GM19239 (cell line): ENCODE measurements around the gene RAPGEFL1.
A peak's percentile ranks its signal among the peaks of the same experiment; 100 is the strongest.
"Not testable (repeated sequence)": the region's sequence is repeated elsewhere in the genome, so short reads cannot be mapped to it uniquely, and the experiment has no call there.

Experiments used
- DNase-seq: peaks from one replicate; pipeline ENCODE4 v3.0.0; 2011; ENCODE audit warnings: low spot score; ENCODE audit not compliant: insufficient read length
- FAIRE-seq: peaks from 2 replicates; lab custom pipeline; 2011; peaks lifted over from hg19 to GRCh38; lab: Jason Lieb, UNC

Gene RAPGEFL1, protein sequence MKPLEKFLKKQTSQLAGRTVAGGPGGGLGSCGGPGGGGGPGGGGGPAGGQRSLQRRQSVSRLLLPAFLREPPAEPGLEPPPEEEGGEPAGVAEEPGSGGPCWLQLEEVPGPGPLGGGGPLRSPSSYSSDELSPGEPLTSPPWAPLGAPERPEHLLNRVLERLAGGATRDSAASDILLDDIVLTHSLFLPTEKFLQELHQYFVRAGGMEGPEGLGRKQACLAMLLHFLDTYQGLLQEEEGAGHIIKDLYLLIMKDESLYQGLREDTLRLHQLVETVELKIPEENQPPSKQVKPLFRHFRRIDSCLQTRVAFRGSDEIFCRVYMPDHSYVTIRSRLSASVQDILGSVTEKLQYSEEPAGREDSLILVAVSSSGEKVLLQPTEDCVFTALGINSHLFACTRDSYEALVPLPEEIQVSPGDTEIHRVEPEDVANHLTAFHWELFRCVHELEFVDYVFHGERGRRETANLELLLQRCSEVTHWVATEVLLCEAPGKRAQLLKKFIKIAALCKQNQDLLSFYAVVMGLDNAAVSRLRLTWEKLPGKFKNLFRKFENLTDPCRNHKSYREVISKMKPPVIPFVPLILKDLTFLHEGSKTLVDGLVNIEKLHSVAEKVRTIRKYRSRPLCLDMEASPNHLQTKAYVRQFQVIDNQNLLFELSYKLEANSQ

GRCh38 chr17:40177275-40177874 lies at the start of gene RAPGEFL1:
Gene RAPGEFL1, plus strand, starts transcription at chr17:40177470. Its CDS starts 392 bp downstream, at chr17:40177862.
- FAIRE-seq = peak; percentile 18
- DNase-seq = peak; percentile 75

DNA sequence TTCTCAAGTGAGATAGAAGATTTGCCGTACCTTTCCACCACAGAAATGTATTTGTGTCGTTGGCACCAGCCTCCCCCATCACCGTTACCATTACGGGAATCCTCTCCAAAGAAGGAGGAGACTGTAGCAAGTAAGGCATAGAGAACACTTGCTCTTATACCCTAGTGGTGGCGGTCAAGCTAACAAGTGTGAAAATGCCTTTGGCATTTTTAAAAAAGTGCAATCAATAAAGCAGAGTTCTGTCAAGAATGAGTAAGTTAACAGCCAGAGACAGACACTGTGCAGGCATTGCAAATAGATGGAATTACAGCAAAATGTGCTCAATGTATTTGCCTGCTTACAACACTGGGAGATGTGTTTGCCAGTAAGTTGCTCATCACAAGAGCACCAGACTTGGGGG lies 47.8 kb upstream of the RAPGEFL1 start:
- DNase-seq (no peak), FAIRE-seq (no peak)

DNA sequence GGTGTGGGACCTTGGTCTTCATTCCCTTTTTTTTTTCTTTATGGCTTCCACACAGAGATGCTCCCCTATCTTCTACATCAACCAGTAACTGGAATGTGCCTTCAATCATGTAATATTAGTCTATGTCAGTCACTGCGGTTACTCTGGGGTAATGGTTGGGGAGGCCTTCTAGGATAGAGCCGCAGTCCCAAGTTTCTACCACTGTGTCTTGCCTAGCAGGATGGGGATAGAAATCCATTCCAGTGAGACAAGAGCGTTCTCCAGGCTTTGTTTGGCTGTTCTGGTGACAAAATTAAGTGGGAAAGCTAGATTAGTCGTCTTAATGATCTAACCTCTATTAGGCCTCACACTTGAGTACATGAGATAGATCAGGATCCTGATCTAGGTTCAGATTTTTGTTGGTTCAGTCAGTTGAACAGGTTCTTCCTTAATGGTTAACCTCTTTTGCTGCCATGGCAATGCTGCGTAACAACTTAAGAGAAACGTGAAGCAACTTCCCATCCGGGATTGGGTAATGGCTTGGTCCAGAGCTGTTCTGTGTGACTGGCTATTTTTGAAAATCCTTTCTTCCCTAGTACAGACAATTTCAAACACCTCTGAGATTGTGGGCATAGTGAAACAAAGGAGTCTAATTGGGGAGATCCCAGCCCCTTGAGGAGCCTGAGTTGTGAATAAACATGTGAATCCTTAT lies 46.8 kb upstream of the RAPGEFL1 start:
- DNase-seq (no peak), FAIRE-seq (no peak)

DNA sequence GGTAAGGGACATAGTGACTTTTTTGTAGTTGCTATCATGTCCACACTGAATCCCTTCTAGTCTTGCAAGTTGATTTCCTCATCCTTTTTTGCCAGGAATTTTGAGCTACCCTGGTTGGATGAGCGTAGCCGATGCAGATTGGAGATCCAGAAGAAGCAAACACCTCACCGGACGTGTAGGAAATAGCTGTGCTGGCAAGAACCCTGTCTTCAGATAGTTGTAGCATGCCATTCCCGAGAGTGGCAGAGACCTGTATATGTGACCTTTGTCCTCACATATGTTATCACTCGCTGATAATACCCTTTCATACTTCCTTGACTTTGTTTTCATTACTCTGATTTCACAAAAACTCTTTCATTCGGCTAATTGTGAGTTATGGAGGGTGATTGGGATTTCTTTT lies 43.1 kb upstream of the RAPGEFL1 start:
- FAIRE-seq (no peak), DNase-seq (no peak)

DNA sequence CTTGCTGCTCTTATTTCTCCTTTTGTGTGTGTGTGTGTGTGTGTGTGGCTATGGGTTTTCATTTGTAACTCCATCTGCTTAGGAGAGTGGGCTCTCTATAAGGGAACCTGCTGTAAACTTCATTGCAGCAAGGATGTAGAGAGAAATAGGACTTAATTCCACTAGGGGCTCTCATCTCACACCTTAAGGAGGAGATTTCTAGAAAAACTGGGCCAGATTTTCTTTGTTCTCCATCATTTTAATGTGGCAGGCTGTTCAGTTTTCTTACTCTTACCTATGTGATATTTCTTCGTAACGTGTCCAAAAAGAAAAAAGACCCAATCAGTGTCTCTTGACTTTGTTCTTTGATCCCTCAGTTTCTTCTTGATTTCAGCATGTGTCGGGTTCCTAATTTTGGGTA lies 41.5 kb upstream of the RAPGEFL1 start:
- no peak for FAIRE-seq

DNA sequence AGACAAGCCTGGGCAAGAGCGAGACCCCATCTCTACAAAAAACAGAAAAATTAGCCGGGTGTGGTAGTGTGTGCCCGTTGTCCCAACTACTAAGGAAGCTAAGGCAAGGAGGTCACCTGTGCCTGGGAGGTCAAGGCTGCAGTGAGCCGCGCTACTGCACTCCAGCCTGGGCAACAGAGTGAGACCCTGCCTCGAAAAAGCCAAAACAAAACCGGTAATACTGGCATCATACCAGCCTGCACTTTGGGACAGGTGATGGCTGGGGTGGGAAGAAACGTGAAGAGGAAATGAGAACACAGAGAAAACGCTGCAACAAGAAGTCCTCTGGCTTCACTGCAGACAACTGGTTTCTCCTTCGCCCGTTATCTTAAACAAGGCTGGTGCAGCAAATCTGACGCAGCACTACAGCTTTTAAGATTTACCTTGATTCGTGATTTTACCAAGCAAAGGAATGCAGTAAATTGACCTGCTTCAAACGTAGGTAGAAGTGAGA lies 37.7 kb upstream of the RAPGEFL1 start:
- FAIRE-seq (no peak), DNase-seq (no peak)

More for the DNA sequence above, 41.5 kb upstream of the RAPGEFL1 start:
- DNase-seq = no peak

- DNase-seq, FAIRE-seq: not testable (repeated sequence)
Observed at GRCh38 chr17:40143166-40143565, 34.1 kb upstream of the RAPGEFL1 start.

- DNase-seq = no peak
- no peak for FAIRE-seq
Observed at GRCh38 chr17:40145476-40145875, 31.8 kb upstream of the RAPGEFL1 start.

DNA sequence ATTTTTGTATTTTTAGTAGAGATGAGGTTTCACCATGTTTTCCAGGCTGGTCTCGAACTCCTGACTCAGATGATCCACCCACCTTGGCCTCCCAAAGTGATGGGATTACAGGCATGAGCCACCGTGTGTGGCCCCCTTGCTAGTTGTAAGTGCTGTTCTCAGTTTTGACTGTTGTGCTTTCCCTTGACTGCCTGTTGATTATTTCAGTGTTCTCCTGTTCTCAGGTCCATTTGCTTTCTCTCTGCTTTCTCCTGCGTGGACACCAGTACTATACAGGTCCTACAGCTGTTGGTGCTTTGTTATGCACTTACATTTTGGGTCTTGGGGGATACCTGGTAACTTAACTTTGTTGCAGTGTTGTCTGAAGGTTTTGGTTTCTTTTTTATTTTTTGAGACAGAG lies 28.7 kb upstream of the RAPGEFL1 start:
- FAIRE-seq (no peak), DNase-seq (no peak)

GRCh38 chr17:40150276-40150675 lies 27.0 kb upstream of the RAPGEFL1 start:
- DNase-seq (no peak), FAIRE-seq (no peak)

- no peak for FAIRE-seq
- no peak for DNase-seq
Observed at GRCh38 chr17:40151414-40151963, 25.8 kb upstream of the RAPGEFL1 start.

- DNase-seq = no peak
- peak; percentile 88 for FAIRE-seq
Observed at GRCh38 chr17:40153603-40154236, 23.6 kb upstream of the RAPGEFL1 start.

DNA sequence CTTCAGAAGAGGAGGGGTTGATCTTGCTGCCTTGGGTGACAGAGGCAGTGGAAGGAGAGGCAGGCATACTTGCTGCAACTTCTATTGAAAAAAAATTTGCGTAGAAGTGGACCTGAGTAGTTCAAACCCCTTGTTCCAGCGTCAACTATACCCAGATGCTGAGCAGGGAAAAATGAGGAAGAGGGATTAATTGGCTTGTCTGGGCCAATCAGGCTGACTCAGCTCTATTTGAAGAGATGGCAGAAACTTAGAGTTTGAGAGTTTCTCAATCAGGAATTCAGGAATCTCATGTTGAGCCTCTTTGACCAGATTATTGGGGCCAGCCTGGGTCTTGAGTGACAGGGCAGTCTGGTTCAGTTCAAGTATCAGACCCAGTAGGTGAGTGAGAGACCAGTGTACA lies 19.3 kb upstream of the RAPGEFL1 start:
- FAIRE-seq (no peak), DNase-seq (no peak)

DNA sequence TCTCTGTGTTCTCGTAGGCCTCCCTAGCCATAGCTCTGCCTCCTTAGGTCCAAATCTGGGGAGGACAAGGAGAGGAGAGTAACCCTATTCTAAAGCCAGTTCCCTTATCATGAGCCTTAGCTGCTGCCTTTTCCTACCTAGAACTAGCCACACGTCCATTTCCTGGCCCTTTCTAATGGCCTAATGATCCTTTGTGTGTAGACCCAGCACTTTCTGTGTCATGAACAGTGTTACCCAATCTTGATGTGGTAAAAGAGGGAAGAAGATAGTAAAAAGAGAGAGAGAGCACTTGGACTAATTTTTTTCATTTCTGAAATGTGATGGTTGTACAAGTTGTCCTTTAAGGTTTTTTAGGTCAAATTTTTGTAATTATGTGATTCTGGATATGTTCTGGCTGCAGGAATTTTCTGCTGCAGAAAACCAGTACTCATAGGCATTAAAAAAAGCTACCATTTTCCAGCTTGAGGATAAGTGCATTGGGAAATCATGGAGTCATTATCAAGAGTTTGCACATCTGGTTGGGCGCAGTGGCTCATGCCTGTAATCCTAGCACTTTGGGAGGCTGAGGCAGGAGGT lies 18.7 kb upstream of the RAPGEFL1 start:
- no peak for DNase-seq
- no peak for FAIRE-seq

DNA sequence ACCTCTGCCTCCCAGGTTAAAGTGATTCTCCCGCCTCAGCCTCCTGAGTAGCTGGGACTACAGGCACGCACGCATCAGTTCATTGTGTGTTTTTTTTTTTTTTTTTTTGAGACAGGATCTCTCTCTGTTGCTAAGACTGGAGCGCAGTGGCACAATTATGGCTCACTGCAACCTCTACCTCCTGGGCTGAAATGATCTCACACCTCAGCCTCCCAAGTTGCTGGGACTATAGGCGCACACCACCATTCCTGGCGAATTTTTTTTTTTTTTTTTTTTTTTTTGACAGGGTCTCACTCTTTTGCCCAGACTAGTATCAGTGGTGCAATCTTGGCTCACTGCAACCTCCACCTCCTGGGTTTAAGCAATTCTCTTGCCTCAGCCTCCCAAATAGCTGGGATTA lies 17.8 kb upstream of the RAPGEFL1 start:
- DNase-seq = no peak
- FAIRE-seq = no peak

DNA sequence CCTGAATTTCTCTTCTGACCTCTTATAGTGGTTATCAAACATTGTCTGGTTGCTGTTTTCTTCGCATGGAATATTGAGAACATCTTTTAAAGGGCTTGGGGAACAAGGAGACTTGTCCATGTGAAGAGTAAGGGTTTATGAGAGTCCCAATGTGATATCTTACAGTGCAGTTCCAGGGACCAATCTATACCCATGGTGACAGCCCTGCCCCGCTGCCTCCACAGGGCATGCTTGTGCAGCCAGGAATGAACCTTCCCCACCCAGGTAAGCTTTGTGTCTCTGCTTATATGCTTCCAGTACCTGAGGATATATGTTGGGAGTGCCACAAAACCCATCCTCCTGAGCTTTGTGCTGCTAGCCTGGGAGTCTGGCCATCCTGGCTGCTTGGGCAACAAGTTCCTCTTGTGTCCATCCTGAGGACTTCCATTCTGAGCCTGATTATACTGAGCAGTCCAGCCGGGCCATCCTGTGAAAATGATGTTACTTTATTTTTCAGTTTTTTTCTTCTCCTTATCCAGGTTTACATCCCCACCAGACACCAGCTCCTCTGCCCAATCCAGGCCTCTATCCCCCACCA lies 9.5 kb upstream of the RAPGEFL1 start:
- no peak for FAIRE-seq
- no peak for DNase-seq

- FAIRE-seq (peak; percentile 87), DNase-seq (peak; percentile 50)
Observed at GRCh38 chr17:40168262-40168832, 8.9 kb upstream of the RAPGEFL1 start.

DNA sequence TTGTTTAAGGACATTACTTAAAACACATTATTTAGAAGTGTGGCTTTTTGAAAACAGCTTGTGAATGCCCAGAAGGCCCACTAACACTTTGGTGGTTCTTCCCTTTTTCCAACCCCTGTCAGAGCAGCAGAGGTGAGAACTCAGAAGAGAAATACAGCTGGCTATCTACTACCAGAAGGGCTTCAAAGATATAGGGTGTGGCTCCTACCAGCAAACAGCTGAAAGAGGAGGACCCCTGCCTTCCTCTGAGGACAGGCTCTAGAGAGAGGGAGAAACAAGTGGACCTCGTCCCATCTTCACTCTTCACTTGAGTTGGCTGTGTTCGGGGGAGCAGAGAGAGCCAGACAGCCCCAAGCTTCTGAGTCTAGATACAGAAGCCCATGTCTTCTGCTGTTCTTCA lies 6.9 kb upstream of the RAPGEFL1 start:
- DNase-seq = no peak
- FAIRE-seq = no peak

- DNase-seq = no peak
- no peak for FAIRE-seq
Observed at GRCh38 chr17:40171750-40172149, 5.5 kb upstream of the RAPGEFL1 start.
